NCI-H226 (cell line): Measurements from ENCODE around the gene TSSK3.

Source experiments
- DNase-seq: peaks from one replicate; pipeline ENCODE4 v3.0.0-alpha.2; 2015

TSSK3 gene

GRCh38 chr1:32405672-32406467 lies 43.5 kb downstream of the TSSK3 start:
- no peak for DNase-seq

GRCh38 chr1:32406629-32407111 lies 44.3 kb downstream of the TSSK3 start:
- DNase-seq = no peak

- no peak for DNase-seq
Measured at GRCh38 chr1:32411261-32411660, 48.9 kb downstream of the TSSK3 start.

- no peak for DNase-seq
Measured at GRCh38 chr1:32413507-32414185, 51.3 kb downstream of the TSSK3 start.
